B cell (primary cell): ENCODE measurements around the gene ACSF2. TPM values are rescaled to one million over a fixed set of nuclear protein-coding genes. Genes with fewer than 3 reads are reported as not detected.

Source experiments
- ATAC-seq: fragments of 200-7000 bp; cut with Tn5 transposase; one replicate; pipeline ENCODE4 v1.10.0; 2021; ENCODE audit warnings: low read depth, mild to moderate bottlenecking, moderate number of reproducible peaks, moderate library complexity
- CTCF ChIA-PET: fragments of 350-600 bp; sonication (Branson Sonifier 250); formaldehyde crosslinking; loops from one replicate; lab custom pipeline; 2021; ENCODE audit warnings: antibody characterized with exemption, inconsistent platforms; lab: Charles Lee
- POLR2A ChIA-PET: fragments of 350-600 bp; sonication (Branson Sonifier 250); formaldehyde crosslinking; loops from one replicate; lab custom pipeline; 2021; ENCODE audit warnings: antibody characterized with exemption; lab: Charles Lee
- DNase-seq: peaks from one replicate; pipeline ENCODE4 v3.0.0; 2013
- H2AFZ ChIP-seq: 2 replicates; pipeline ENCODE4 v1.6.1; 2012; ENCODE audit warnings: mild to moderate bottlenecking, low read depth, low read length; ENCODE audit not compliant: insufficient read depth, poor library complexity, severe bottlenecking
- H3K27ac ChIP-seq, 2 donors: 1 replicate in 1 of 2; 2 replicates in 1 of 2; pipeline ENCODE4 v1.5.1; 2012 to 2013; ENCODE audit warnings: low read length in 2 of 2, mild to moderate bottlenecking in 2 of 2, moderate library complexity in 1 of 2
- H3K27me3 ChIP-seq, 4 experiments: fragments of 200-600 bp in 1 of 4; sonication (generic) in 1 of 4; replicated peaks in 1 of 4; 1 replicate in 2 of 4; 2 replicates in 2 of 4; pipeline versions ENCODE4 v1.6.1 to v1.7.0; 2013 to 2016; ENCODE audit warnings: low read length in 3 of 4, mild to moderate bottlenecking in 2 of 4, mixed read lengths in 1 of 4, moderate library complexity in 1 of 4; ENCODE audit not compliant: insufficient read depth in 4 of 4, control insufficient read depth in 3 of 4; ENCODE audit errors: control extremely low read depth in 1 of 4
- H3K36me3 ChIP-seq, 2 experiments: replicated peaks in 1 of 2; 1 replicate in 1 of 2; 2 replicates in 1 of 2; pipeline versions ENCODE4 v1.6.1 to v1.7.1; 2013; ENCODE audit warnings: low read length in 1 of 2; ENCODE audit not compliant: insufficient read depth in 2 of 2, control insufficient read depth in 1 of 2; ENCODE audit errors: control extremely low read depth in 1 of 2, extremely low read depth in 1 of 2
- H3K4me1 ChIP-seq, 2 donors: fragments of 200-600 bp in 1 of 2; sonication (generic) in 1 of 2; 1 replicate in 1 of 2; 2 replicates in 1 of 2; pipeline versions ENCODE4 v1.5.1 to v1.6.1; 2013 to 2017; ENCODE audit warnings: low read length in 2 of 2; ENCODE audit not compliant: control insufficient read depth in 2 of 2, insufficient read depth in 2 of 2
- H3K4me2 ChIP-seq: replicated peaks from 2 replicates; pipeline ENCODE3; 2012; ENCODE audit warnings: mild to moderate bottlenecking, low read depth, low read length; ENCODE audit not compliant: poor library complexity, severe bottlenecking
- H3K4me3 ChIP-seq, 5 experiments: fragments of 200-600 bp in 1 of 5; sonication (generic) in 1 of 5; 1 replicate in 3 of 5; 2 replicates in 2 of 5; pipeline versions ENCODE4 v1.5.1 to v1.7.0; 2011 to 2016; ENCODE audit warnings: low read length in 4 of 5, mild to moderate bottlenecking in 4 of 5, low read depth in 2 of 5, control low read depth in 1 of 5, moderate library complexity in 1 of 5; ENCODE audit not compliant: insufficient read depth in 1 of 5; ENCODE audit errors: control extremely low read depth in 1 of 5, extremely low read depth in 1 of 5
- H3K79me2 ChIP-seq: fragments of 200-600 bp; sonication (generic); one replicate; pipeline ENCODE4 v1.6.0; 2016; ENCODE audit warnings: low read length; ENCODE audit not compliant: control insufficient read depth, insufficient read depth
- H3K9ac ChIP-seq: fragments of 200-600 bp; sonication (generic); 2 replicates; pipeline ENCODE4 v1.6.1; 2017; ENCODE audit warnings: mild to moderate bottlenecking, low read length, moderate library complexity
- H3K9me3 ChIP-seq, 3 donors: one replicate each; pipeline versions ENCODE4 v1.6.1 to v1.7.1; 2013; ENCODE audit warnings: low read length in 2 of 3; ENCODE audit not compliant: control insufficient read depth in 2 of 3, insufficient read depth in 1 of 3; ENCODE audit errors: control extremely low read depth in 1 of 3
- H4K20me1 ChIP-seq: 2 replicates; pipeline ENCODE4 v1.6.0; 2012; ENCODE audit warnings: mild to moderate bottlenecking, low read length; ENCODE audit not compliant: insufficient read depth, control insufficient read depth, poor library complexity, severe bottlenecking
- H3K27ac Mint-ChIP-seq: one replicate; pipeline ENCODE4 v1.8.0; 2021; ENCODE audit warnings: mixed read lengths
- H3K27me3 Mint-ChIP-seq: one replicate; pipeline ENCODE4 v1.8.0; 2021; ENCODE audit warnings: mixed read lengths
- H3K4me1 Mint-ChIP-seq: one replicate; pipeline ENCODE4 v1.8.0; 2021; ENCODE audit warnings: mixed read lengths
- H3K4me3 Mint-ChIP-seq: one replicate; pipeline ENCODE4 v1.8.0; 2021; ENCODE audit warnings: mixed read lengths
- H3K9me3 Mint-ChIP-seq: one replicate; pipeline ENCODE4 v1.8.0; 2022; ENCODE audit warnings: mixed read lengths; ENCODE audit not compliant: insufficient read depth
- EZH2 ChIP-seq: IDR thresholded peaks from 2 replicates; pipeline ENCODE4 v1.6.1; 2012; ENCODE audit warnings: borderline replicate concordance, low read depth, mild to moderate bottlenecking, moderate library complexity, low read length; ENCODE audit not compliant: insufficient read depth, poor library complexity, severe bottlenecking
- WGBS: methylation state at CpG from one replicate; pipeline ENCODE4 v1.1.5; 2013; ENCODE audit warnings: missing lambda C conversion rate; ENCODE audit not compliant: insufficient coverage; 5-methylcytosine and 5-hydroxymethylcytosine counted together
- intact Hi-C: fragments of 100-400 bp; cut with micrococcal nuclease; formaldehyde crosslinking; loops from one replicate; pipeline ENCODE4 v1.10.0; 2022
- polyA plus RNA-seq: library from polyadenylated mRNA; depleted of rRNA; stranded (reverse); fragments of >200 nt; gene quantifications from 2 replicates; pipeline ENCODE4 v1.2.3, GENCODE V29; 2012
- total RNA-seq, 2 donors: library from RNA; stranded (reverse); fragments of 120-200 nt in 1 of 2; gene quantifications; 1 replicate in 1 of 2; 2 replicates in 1 of 2; pipeline versions ENCODE4 v1.2.3 to v1.2.4, GENCODE V29; 2013 to 2022
- TF ChIP-seq, protein P1 (sequence below): fragments of 200-600 bp; IDR thresholded peaks from one replicate; pipeline ENCODE4 v1.8.0; 2022; ENCODE audit warnings: antibody characterized with exemption, mild to moderate bottlenecking

The ACSF2 gene
- total and polyA plus RNA-seq, 2 donors (not counting 1 experiment from before 2014, with no cell fraction given), result 59.6 to 66.1 TPM

DNA sequence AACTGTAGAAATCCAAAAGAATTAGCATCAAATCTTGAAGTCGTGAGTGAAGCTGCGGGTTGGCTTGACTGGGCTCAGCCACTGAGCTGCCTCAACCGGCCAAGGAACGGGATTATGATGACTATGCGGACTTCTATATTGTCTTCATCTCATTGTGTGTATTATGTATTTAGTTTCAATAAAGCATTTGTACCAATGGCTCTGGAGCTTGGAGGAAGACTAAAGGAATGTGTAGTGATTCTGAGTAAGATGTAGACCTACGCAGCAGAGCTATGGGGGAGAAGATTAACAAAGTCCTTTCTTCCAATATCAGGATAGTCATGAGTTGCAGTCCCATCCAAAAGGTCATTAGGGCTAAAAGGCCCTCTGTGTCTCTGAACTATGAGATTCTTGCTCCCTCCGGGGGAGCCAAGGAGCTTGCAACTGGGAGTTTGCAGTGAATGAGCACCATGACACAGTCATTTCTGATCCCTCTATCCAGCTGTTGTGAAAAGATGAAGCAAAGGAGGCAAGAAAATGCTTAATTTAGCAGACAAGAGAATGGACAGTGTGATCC, 44.7 kb upstream of the ACSF2 start:
- ChIA-PET CTCF (interaction anchor here (1.5 to 3.3 kb wide), 3 partner anchors 14 to 19 kb away, joined by 4 to 15 read pairs (median 7); partner anchors contain the start of gene LRRC59), POLR2A (interaction anchor here (1.6 kb wide), 1 partner anchor 16 kb away, joined by 4 read pairs; the partner anchor contains the start of gene LRRC59)
- Histone ChIP-seq H3K9ac (no peak overlapping the region), H3K4me2 (no peak overlapping the region), H3K4me1 (no peaks in the 10 kb centered on the region), H3K36me3 (peaks cover 20 to 54% of the 10 kb centered on the region in 2 experiments), H3K9me3 (no peaks in the 10 kb centered on the region), H2AFZ (no peak overlapping the region), H3K27ac (no peak overlapping the region), H3K79me2 (no peaks in the 10 kb centered on the region), H3K27me3 (no peaks in the 10 kb centered on the region), H3K4me3 (no peak overlapping the region), H4K20me1 (no peaks in the 10 kb centered on the region)
- ATAC-seq, result no peak
- H3K9me3 Mint-ChIP-seq, result no peaks in the 10 kb centered on the region
- TF ChIP-seq EZH2, result no peak
- TF ChIP-seq, protein P1, sequence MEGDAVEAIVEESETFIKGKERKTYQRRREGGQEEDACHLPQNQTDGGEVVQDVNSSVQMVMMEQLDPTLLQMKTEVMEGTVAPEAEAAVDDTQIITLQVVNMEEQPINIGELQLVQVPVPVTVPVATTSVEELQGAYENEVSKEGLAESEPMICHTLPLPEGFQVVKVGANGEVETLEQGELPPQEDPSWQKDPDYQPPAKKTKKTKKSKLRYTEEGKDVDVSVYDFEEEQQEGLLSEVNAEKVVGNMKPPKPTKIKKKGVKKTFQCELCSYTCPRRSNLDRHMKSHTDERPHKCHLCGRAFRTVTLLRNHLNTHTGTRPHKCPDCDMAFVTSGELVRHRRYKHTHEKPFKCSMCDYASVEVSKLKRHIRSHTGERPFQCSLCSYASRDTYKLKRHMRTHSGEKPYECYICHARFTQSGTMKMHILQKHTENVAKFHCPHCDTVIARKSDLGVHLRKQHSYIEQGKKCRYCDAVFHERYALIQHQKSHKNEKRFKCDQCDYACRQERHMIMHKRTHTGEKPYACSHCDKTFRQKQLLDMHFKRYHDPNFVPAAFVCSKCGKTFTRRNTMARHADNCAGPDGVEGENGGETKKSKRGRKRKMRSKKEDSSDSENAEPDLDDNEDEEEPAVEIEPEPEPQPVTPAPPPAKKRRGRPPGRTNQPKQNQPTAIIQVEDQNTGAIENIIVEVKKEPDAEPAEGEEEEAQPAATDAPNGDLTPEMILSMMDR, result no peak
- intact Hi-C loops, result no loop called here
- H3K4me1 Mint-ChIP-seq, result no peaks in the 10 kb centered on the region
- WGBS, result 100% methylated on average over 2 of the region's 7 CpGs
- H3K27ac Mint-ChIP-seq, result no peak overlapping the region
- no peak overlapping the region for H3K4me3 Mint-ChIP-seq
- DNase-seq, result no peak
- H3K27me3 Mint-ChIP-seq, result no peaks in the 10 kb centered on the region

DNA sequence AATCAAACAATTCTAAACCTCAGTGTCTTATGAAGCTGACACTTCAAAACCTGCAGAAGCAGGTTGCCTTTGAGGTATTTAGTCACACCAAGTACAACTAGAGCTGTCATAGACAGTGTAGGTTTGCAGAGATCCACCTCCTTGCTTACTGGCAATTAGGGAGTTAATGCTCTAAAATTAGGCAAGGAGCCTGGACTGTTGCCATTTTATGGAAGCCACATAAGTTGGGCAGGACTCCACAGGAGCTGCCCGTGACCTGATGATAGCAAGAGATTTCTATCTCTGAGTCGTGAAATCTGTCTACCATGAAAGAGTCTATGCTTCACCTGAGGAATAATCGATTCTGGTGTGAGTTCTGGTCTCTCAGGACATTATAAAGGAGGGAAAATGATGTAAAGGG, 44.1 kb upstream of the ACSF2 start:
- ChIA-PET POLR2A (interaction anchor here (1.6 kb wide), 1 partner anchor 15 kb away, joined by 4 read pairs; the partner anchor contains the start of gene LRRC59), CTCF (interaction anchor here (1.5 to 3.3 kb wide), 3 partner anchors 14 to 20 kb away, joined by 4 to 15 read pairs (median 7); partner anchors contain the start of gene LRRC59)
- H3K27me3 Mint-ChIP-seq, result no peaks in the 10 kb centered on the region
- TF ChIP-seq, protein P1, result no peak
- no peak for TF ChIP-seq EZH2
- H3K9me3 Mint-ChIP-seq, result no peaks in the 10 kb centered on the region
- intact Hi-C loops, result no loop called here
- Histone ChIP-seq H4K20me1 (no peaks in the 10 kb centered on the region), H3K4me3 (no peak overlapping the region), H3K4me1 (no peaks in the 10 kb centered on the region), H3K79me2 (no peaks in the 10 kb centered on the region), H3K27ac (no peak overlapping the region), H3K9me3 (no peaks in the 10 kb centered on the region), H3K9ac (no peak overlapping the region), H3K4me2 (no peak overlapping the region), H3K36me3 (peaks cover 25 to 59% of the 10 kb centered on the region in 2 experiments), H3K27me3 (no peaks in the 10 kb centered on the region), H2AFZ (no peak overlapping the region)
- DNase-seq, result no peak
- ATAC-seq, result no peak
- no peaks in the 10 kb centered on the region for H3K4me1 Mint-ChIP-seq
- H3K4me3 Mint-ChIP-seq, result no peak overlapping the region
- WGBS, result 87% methylated on average over 3 of the region's 3 CpGs
- no peak overlapping the region for H3K27ac Mint-ChIP-seq
